ENCODE results near the gene ZSCAN25. TPM values are rescaled to one million over a fixed set of nuclear protein-coding genes. Genes with fewer than 3 reads are reported as not detected.

Gene ZSCAN25
- total RNA-seq, 4 donors from 2014 or later: 10.9 to 26.5 (median 18.4) TPM

DNA sequence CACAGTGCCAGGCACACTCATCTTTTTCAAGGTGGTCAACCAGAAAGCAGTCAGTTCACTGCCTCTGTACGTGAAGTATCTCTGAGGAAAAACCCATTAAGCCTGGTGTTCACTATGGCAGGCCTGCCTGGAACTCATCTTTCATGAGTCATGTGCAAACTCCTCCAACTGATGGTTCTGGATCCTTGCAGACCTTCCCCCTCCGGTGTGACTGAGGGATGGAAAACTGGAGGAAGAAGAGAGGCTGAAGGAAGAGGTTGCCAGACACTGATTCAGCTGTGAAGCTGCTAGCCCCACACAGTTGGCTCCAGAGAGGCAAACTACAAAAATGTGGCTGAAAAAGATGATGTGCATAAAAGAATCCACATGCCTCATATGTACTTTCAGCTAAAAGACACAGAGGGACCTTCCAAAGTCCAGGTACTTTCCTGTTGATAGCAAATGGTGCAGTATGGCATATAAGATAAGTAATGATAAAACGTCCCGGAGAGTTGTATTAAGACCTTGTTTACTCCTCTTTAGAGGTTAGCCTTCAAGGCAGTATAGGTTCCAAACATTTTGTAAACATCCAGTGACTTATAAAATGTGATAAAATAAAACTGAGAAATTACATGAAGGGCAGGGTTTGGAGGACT lies 60.4 kb downstream of the ZSCAN25 start:
- H3K4me3 ChIP-seq: no peak overlapping the region
- TF ChIP-seq POLR2AphosphoS5 (IDR thresholded peaks at IDR 0.05): no peak
- no peak for TF ChIP-seq POLR2A (IDR thresholded peaks at IDR 0.05)
- TF ChIP-seq, protein P1, sequence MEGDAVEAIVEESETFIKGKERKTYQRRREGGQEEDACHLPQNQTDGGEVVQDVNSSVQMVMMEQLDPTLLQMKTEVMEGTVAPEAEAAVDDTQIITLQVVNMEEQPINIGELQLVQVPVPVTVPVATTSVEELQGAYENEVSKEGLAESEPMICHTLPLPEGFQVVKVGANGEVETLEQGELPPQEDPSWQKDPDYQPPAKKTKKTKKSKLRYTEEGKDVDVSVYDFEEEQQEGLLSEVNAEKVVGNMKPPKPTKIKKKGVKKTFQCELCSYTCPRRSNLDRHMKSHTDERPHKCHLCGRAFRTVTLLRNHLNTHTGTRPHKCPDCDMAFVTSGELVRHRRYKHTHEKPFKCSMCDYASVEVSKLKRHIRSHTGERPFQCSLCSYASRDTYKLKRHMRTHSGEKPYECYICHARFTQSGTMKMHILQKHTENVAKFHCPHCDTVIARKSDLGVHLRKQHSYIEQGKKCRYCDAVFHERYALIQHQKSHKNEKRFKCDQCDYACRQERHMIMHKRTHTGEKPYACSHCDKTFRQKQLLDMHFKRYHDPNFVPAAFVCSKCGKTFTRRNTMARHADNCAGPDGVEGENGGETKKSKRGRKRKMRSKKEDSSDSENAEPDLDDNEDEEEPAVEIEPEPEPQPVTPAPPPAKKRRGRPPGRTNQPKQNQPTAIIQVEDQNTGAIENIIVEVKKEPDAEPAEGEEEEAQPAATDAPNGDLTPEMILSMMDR (IDR thresholded peaks at IDR 0.05): no peak
- no peak for TF ChIP-seq EP300 (IDR thresholded peaks at IDR 0.05)
- whole genome bisulfite sequencing, 2 donors (ENCODE audit: low coverage in 1 of 2): 72 to 84% methylated on average over 2 to 4 of the region's 4 CpGs
- peaks cover 0 to 4% (median 0%) of the 10 kb centered on the region in 3 donors for H3K4me1 ChIP-seq
- ATAC-seq: no peak
- H3K9me3 ChIP-seq: peaks cover 0 to 4% (median 0%) of the 10 kb centered on the region in 3 donors
- no peak overlapping the region for H3K27ac ChIP-seq
- peaks cover 0 to 8% of the 10 kb centered on the region in 2 donors for H3K36me3 ChIP-seq
- H3K27me3 ChIP-seq: no peaks in the 10 kb centered on the region

DNA sequence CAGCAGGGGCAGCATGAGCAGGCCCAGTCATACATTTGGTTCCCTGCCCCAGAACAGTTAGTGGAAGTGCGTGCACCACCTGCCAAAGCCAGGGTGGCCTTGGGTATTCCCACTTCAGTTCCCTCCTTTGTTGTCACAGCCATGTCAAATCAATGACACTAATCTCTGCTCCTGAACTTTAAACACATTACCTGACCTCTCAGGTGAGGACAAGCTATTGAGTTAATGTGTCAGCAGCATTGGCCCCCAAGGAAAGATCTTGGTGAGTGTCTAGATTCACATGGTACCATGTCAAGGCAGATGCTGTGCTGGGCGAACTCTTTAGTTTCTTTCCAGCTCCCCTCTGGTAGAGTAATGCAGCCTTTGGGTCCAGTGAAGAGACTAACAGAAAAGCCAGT lies 60.9 kb downstream of the ZSCAN25 start:
- no peak overlapping the region for H3K27ac ChIP-seq
- peaks cover 0 to 5% of the 10 kb centered on the region in 2 donors for H3K36me3 ChIP-seq
- WGBS, 2 donors (ENCODE audit: low coverage in 1 of 2): 100% methylated on average over 1 to 2 of the region's 2 CpGs
- H3K27me3 ChIP-seq: no peaks in the 10 kb centered on the region
- no peak overlapping the region for H3K4me3 ChIP-seq
- peaks cover 0 to 4% (median 0%) of the 10 kb centered on the region in 3 donors for H3K4me1 ChIP-seq
- ATAC-seq: no peak
- TF ChIP-seq EP300 (IDR thresholded peaks at IDR 0.05) (no peak), POLR2A (IDR thresholded peaks at IDR 0.05) (no peak), POLR2AphosphoS5 (IDR thresholded peaks at IDR 0.05) (no peak)
- TF ChIP-seq, protein P1 (IDR thresholded peaks at IDR 0.05): no peak
- peaks cover 0 to 7% (median 0%) of the 10 kb centered on the region in 3 donors for H3K9me3 ChIP-seq

DNA sequence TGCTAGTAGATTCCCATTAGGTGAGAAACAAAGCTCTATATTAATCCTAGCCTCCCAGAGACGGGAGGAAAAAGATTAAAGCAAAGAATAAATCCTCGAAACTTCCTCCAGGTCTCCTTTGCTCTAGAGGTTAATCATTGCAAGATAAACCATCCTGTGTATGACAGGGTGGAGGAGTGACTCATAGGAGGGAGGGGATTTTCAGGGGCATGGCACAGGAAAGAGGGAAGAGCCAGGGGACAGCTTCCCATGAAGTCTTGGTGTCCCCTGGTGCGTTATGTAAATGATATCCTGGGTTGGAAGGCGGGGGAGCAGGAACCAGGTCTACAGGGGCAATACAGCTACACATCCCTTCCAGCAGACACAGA lies 62.3 kb downstream of the ZSCAN25 start:
- Histone ChIP-seq H3K27ac (peak overlapping the region in 1 of 4 donors; percentile 48), H3K36me3 (no peaks in the 10 kb centered on the region), H3K9me3 (peaks cover 0 to 7% (median 0%) of the 10 kb centered on the region in 3 donors), H3K27me3 (no peaks in the 10 kb centered on the region), H3K4me3 (no peak overlapping the region), H3K4me1 (peaks cover 0 to 4% (median 0%) of the 10 kb centered on the region in 3 donors)
- no peak for ATAC-seq
- TF ChIP-seq POLR2AphosphoS5 (IDR thresholded peaks at IDR 0.05) (no peak), EP300 (IDR thresholded peaks at IDR 0.05) (no peak), POLR2A (IDR thresholded peaks at IDR 0.05) (no peak)
- TF ChIP-seq, protein P1 (IDR thresholded peaks at IDR 0.05): no peak
- WGBS, 2 donors (ENCODE audit: low coverage in 1 of 2): 30 to 35% methylated on average over 2 to 4 of the region's 4 CpGs

DNA sequence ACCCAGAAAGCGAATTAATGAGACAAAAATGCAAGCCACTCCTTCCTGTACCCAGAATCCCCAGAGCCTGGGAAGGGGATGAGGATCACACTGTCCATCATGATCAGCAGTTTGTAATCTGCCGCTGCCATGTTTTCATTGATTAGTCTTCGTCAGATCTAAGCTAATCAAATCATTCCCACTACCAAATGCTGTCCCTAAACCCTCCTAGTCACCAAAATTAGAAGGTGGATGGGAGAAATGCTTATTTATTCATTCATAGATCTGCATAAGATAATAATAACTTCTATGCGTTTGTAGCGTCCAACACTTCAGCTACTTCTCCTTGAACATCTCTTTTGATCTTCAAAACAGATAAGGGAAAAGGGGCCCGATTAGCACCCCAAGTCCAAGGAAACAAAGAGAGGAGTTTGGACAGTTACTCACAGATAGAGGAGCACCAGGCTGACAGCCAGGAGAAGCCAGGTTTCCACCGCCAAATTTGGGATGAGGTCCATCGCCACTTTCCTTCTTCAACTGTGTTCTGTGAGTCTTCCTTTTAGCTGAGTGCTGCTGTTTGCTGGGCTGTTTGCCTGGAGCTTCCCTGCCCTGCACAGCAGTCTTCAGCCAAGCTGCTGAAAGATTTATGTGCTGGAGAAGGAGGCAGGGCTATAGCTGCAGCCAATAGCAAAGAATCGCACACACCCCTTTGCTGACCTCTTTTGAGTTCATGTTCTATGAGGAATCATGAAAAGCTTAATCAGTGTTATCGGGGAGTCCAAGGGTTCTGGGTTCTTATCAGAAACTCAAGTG lies 62.9 kb downstream of the ZSCAN25 start, which contains the start of gene CYP3A5:
TSS of gene CYP3A5 (minus strand) at position 597 of the 792 bp plus-strand sequence. CDS start at position 497, 100 bp downstream.
- peak; percentile 62 for ATAC-seq
- H3K27me3 ChIP-seq: no peaks in the 10 kb centered on the region
- no peak for TF ChIP-seq EP300 (IDR thresholded peaks at IDR 0.05)
- TF ChIP-seq POLR2A (IDR thresholded peaks at IDR 0.05): no peak
- TF ChIP-seq POLR2AphosphoS5 (IDR thresholded peaks at IDR 0.05): no peak
- TF ChIP-seq, protein P1 (IDR thresholded peaks at IDR 0.05): no peak
- H3K4me3 ChIP-seq: peak within 1 kb of the TSS in 1 of 2 donors; percentile 10
- H3K27ac ChIP-seq: peak within 1 kb of the TSS in 1 of 4 donors; percentile 48
- H3K9me3 ChIP-seq: peaks cover 0 to 7% (median 0%) of the 10 kb centered on the region in 3 donors
- 47 to 52% methylated on average over 7 to 9 of the region's 10 CpGs for WGBS, 2 donors (ENCODE audit: low coverage in 1 of 2)
- H3K4me1 ChIP-seq: peaks cover 0 to 4% (median 0%) of the 10 kb centered on the region in 3 donors
- H3K36me3 ChIP-seq: no peaks in the 10 kb centered on the region

Other genes starting within 250 kb of the ZSCAN25 start
- gene ARPC1B, start 242.2 kb upstream of the ZSCAN25 start, total RNA-seq: 100 to 1,000 TPM in 3 of 4 donors, 10 to 100 TPM in 1; 69.9 to 158 (median 138) TPM
- gene PDAP1, start 208.3 kb upstream of the ZSCAN25 start, total RNA-seq: 100 to 1,000 TPM in 3 of 4 donors, 10 to 100 TPM in 1; 91.7 to 155 (median 123) TPM
- gene BUD31, start 208.0 kb upstream of the ZSCAN25 start, total RNA-seq: 10 to 100 TPM; 47.3 to 73.4 (median 70.0) TPM
- 10 to 100 TPM in 1 of 4 donors, 1 to 10 TPM in 3; 6.2 to 10.8 (median 7.3) TPM for gene PTCD1, start 178.1 kb upstream of the ZSCAN25 start, total RNA-seq
- gene CPSF4, start 178.0 kb upstream of the ZSCAN25 start, total RNA-seq: 10 to 100 TPM; 13.6 to 34.6 (median 23.0) TPM
- 100 to 1,000 TPM; 443 to 971 (median 916) TPM for gene ATP5MF, start 150.8 kb upstream of the ZSCAN25 start, total RNA-seq
- 1 to 10 TPM; 1.4 to 4.8 (median 4.6) TPM for gene ZNF789, start 144.1 kb upstream of the ZSCAN25 start, total RNA-seq
- gene ZNF394, start 116.7 kb upstream of the ZSCAN25 start, total RNA-seq: 10 to 100 TPM; 29.9 to 54.1 (median 45.1) TPM
- gene ZKSCAN5, start 112.3 kb upstream of the ZSCAN25 start, total RNA-seq: 10 to 100 TPM in 2 of 4 donors, 1 to 10 TPM in 2; 7.5 to 12.5 (median 10.6) TPM
- 1 to 10 TPM; 3.5 to 8.6 (median 4.3) TPM for gene FAM200A, start 64.8 kb upstream of the ZSCAN25 start, total RNA-seq
- gene ZNF655, start 58.3 kb upstream of the ZSCAN25 start, total RNA-seq: 100 to 1,000 TPM; 115 to 191 (median 116) TPM
- gene TMEM225B, start 18.7 kb upstream of the ZSCAN25 start, total RNA-seq: 1 to 10 TPM in 2 of 4 donors, not detected in 2; 1.6 to 2.2 TPM
- 1 to 10 TPM in 3 of 4 donors, under 1 TPM in 1; 0.47 to 5.3 (median 1.9) TPM for gene CYP3A5, start 63.0 kb downstream of the ZSCAN25 start, total RNA-seq
- not detected for gene CYP3A7, start 118.2 kb downstream of the ZSCAN25 start, total RNA-seq
- not detected for gene CYP3A4, start 167.2 kb downstream of the ZSCAN25 start, total RNA-seq
- gene CYP3A43, start 211.1 kb downstream of the ZSCAN25 start, total RNA-seq: not detected

Data from gastroesophageal sphincter (tissue), 4 donors.